Fibroblast of lung (primary cell): ENCODE data around the gene KCNQ2.

Experiments used
- CTCF ChIP-seq, 2 donors: IDR thresholded peaks in 1 of 2; conservative IDR thresholded peaks in 1 of 2; 1 replicate in 1 of 2; 2 replicates in 1 of 2; pipeline ENCODE4 v1.5.1; 2011 to 2012; ENCODE audit warnings: low read length in 2 of 2, control low read depth in 1 of 2, inconsistent platforms in 1 of 2, low read depth in 1 of 2, mild to moderate bottlenecking in 1 of 2
- EZH2 ChIP-seq: IDR thresholded peaks from 2 replicates; pipeline ENCODE4 v1.5.1; 2012; ENCODE audit warnings: low read length, control low read depth, mild to moderate bottlenecking; ENCODE audit errors: missing control alignments

DNA sequence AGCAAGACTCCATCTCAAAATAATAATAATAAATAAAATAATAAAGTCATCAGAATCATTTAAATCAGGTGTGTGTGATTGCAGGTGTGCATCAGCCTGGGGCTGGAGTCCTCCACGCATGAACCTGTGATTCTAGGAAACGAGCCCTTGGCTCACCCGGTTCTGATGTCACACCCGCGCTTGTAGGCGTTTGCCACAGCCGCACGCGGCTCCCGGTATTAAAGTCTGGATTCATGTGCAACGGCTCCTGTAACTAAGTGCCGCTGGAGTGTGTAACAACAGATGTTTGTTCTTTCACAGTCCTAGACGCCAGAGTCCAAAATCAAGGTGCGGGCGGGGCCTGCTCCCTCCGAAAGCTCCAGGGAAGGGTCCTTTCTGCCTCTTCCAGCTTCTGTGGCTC, 45.2 kb downstream of the KCNQ2 start:
- TF ChIP-seq EZH2: no peak
- TF ChIP-seq CTCF (conservative IDR thresholded peaks at IDR 0.05 in 1 of 2, IDR thresholded peaks at IDR 0.05 in 1 of 2; ENCODE audit: low read depth in 1 of 2, low read length in 2 of 2): no peak
